Natural killer cell (primary cell): ENCODE results near the gene HSPB6. TPM values are rescaled to one million over a fixed set of nuclear protein-coding genes. Genes with fewer than 3 reads are reported as not detected.

Experiments used
- ATAC-seq, 3 donors: fragments of 150-1000 bp in 2 of 3; fragments of 200-7000 bp in 1 of 3; cut with Tn5 transposase; 1 replicate in 1 of 3; 2 replicates in 2 of 3; pipeline ENCODE4 v1.10.0; 2021; ENCODE audit warnings: mild to moderate bottlenecking in 2 of 3, moderate library complexity in 2 of 3
- DNase-seq, 2 donors: peaks; one replicate each; pipeline versions ENCODE4 v3.0.0 to v3.0.0-alpha.2; 2013 to 2021; ENCODE audit warnings: mixed read lengths in 1 of 2
- H3K27ac ChIP-seq: one replicate; pipeline ENCODE4 v1.5.1; 2013; ENCODE audit warnings: mild to moderate bottlenecking, low read length
- H3K27me3 ChIP-seq: one replicate; pipeline ENCODE4 v1.6.1; 2013; ENCODE audit warnings: low read length; ENCODE audit not compliant: control insufficient read depth, insufficient read depth
- H3K36me3 ChIP-seq: one replicate; pipeline ENCODE4 v1.6.1; 2013; ENCODE audit warnings: low read length; ENCODE audit not compliant: control insufficient read depth, insufficient read depth
- H3K4me1 ChIP-seq: one replicate; pipeline ENCODE4 v1.6.1; 2013; ENCODE audit warnings: low read length; ENCODE audit not compliant: control insufficient read depth, insufficient read depth
- H3K4me3 ChIP-seq: one replicate; pipeline ENCODE4 v1.5.1; 2013; ENCODE audit warnings: low read length
- H3K9me3 ChIP-seq: one replicate; pipeline ENCODE4 v1.6.1; 2013; ENCODE audit warnings: low read length; ENCODE audit not compliant: control insufficient read depth, insufficient read depth
- H3K27ac Mint-ChIP-seq, 2 donors: one replicate each; pipeline ENCODE4 v1.8.0; 2022; ENCODE audit warnings: mild to moderate bottlenecking in 2 of 2, mixed read lengths in 2 of 2, moderate library complexity in 1 of 2
- H3K27me3 Mint-ChIP-seq, 2 donors: one replicate each; pipeline ENCODE4 v1.8.0; 2022; ENCODE audit warnings: low read depth in 2 of 2, mixed read lengths in 2 of 2
- H3K36me3 Mint-ChIP-seq: one replicate; pipeline ENCODE4 v1.8.0; 2022; ENCODE audit warnings: mixed read lengths
- H3K4me1 Mint-ChIP-seq, 2 donors: one replicate each; pipeline ENCODE4 v1.8.0; 2022; ENCODE audit warnings: mixed read lengths in 2 of 2
- H3K4me3 Mint-ChIP-seq: one replicate; pipeline ENCODE4 v1.8.0; 2022; ENCODE audit warnings: mild to moderate bottlenecking, moderate library complexity, mixed read lengths
- H3K9me3 Mint-ChIP-seq, 2 donors: one replicate each; pipeline ENCODE4 v1.8.0; 2022; ENCODE audit warnings: mixed read lengths in 2 of 2
- WGBS: methylation state at CpG from one replicate; pipeline ENCODE4 v1.1.7; 2013; ENCODE audit warnings: missing lambda C conversion rate; ENCODE audit not compliant: insufficient coverage; 5-methylcytosine and 5-hydroxymethylcytosine counted together
- intact Hi-C: fragments of 100-400 bp; cut with micrococcal nuclease; formaldehyde crosslinking; loops from one replicate; pipeline ENCODE4 v1.14.2; 2022
- total RNA-seq, 4 donors: library from RNA; stranded (reverse); fragments of 120-200 nt in 1 of 4; gene quantifications; one replicate each; pipeline versions ENCODE4 v1.2.3 to v1.2.4, GENCODE V29; 2013 to 2022
- TF ChIP-seq, protein P1 (sequence below): fragments of 200-600 bp; IDR thresholded peaks from one replicate; pipeline ENCODE4 v1.8.0; 2022; ENCODE audit warnings: antibody characterized with exemption

HSPB6 gene
- total RNA-seq, 3 donors from 2014 or later (not counting 1 experiment from before 2014, with no cell fraction given) = not detected

DNA sequence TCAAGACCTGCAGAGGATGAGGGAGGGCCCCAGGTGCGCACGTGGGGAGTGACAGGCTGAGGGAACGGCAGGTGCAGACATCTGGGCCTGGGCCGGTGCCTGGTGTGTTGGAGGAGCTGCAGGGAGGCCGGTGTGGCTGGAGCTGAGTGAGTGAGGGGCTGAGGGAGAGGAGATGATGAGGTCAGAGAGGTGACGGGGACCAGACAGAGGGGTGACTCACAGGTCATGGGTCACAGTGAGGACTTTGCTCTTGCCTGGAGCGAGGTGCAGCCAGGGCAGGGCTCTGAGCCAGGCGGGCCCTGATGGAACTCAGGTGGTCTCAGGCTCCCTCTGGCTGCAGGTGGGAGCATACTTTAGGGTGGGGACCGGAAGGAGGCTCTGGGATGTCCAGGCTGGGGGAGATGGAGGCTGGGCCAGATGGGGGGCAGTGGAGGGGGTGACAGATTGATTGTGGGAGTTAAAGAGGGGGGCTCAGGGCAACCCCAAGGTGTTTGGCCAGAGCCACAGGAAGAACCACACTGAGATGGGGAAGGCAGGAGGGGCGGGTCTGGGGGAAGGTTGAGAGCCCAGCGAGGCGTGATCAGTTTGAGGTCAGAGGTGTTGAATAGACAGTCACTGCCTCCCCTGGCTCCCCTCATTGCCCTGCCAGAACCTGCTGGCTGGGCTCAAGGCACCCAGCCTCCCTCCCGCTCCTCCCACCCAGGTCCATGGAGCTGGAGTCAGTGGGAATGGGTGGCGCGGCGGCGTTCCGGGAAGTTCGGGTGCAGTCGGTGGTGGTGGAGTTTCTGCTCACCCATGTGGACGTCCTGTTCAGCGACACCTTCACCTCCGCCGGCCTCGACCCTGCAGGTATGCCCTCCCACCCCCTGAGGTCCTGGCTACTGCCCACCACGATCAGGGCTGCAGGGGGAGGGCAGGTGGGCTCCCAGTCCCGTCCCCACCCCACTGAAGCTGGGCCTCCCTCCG lies 26.9 kb upstream of the HSPB6 start:
- Histone ChIP-seq H3K27me3 (no peaks in the 10 kb centered on the region), H3K4me3 (no peak overlapping the region), H3K4me1 (no peaks in the 10 kb centered on the region), H3K9me3 (no peaks in the 10 kb centered on the region), H3K36me3 (peaks cover 5% of the 10 kb centered on the region), H3K27ac (no peak overlapping the region)
- H3K27ac Mint-ChIP-seq = peak overlapping the region in 1 of 2 donors; percentile 14
- TF ChIP-seq, protein P1, sequence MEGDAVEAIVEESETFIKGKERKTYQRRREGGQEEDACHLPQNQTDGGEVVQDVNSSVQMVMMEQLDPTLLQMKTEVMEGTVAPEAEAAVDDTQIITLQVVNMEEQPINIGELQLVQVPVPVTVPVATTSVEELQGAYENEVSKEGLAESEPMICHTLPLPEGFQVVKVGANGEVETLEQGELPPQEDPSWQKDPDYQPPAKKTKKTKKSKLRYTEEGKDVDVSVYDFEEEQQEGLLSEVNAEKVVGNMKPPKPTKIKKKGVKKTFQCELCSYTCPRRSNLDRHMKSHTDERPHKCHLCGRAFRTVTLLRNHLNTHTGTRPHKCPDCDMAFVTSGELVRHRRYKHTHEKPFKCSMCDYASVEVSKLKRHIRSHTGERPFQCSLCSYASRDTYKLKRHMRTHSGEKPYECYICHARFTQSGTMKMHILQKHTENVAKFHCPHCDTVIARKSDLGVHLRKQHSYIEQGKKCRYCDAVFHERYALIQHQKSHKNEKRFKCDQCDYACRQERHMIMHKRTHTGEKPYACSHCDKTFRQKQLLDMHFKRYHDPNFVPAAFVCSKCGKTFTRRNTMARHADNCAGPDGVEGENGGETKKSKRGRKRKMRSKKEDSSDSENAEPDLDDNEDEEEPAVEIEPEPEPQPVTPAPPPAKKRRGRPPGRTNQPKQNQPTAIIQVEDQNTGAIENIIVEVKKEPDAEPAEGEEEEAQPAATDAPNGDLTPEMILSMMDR = no peak
- peak in 2 of 3 donors; percentile 29 to 61 for ATAC-seq
- no peaks in the 10 kb centered on the region for H3K36me3 Mint-ChIP-seq
- peaks cover 7 to 10% of the 10 kb centered on the region in 2 donors for H3K4me1 Mint-ChIP-seq
- 88% methylated on average over 28 of the region's 28 CpGs for WGBS
- no peaks in the 10 kb centered on the region for H3K9me3 Mint-ChIP-seq
- no peak overlapping the region for H3K4me3 Mint-ChIP-seq
- intact Hi-C loops = no loop called here
- no peaks in the 10 kb centered on the region for H3K27me3 Mint-ChIP-seq
- DNase-seq = no peak

DNA sequence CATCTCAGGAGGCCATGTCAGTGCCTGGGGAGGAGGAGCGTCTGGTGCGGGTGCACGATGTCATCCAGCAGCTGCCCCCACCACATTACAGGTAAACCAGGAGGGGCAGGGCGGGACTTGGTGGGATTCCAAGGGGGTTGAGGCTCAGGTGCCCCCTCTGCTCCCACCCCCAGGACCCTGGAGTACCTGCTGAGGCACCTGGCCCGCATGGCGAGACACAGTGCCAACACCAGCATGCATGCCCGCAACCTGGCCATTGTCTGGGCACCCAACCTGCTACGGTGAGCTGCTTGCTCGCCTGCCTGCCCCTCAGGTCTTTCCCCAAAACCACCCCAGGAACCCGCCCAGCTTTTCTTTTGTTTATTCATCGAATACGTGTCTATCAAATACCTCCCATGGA lies 25.8 kb upstream of the HSPB6 start:
- no peak for DNase-seq
- ATAC-seq = no peak
- WGBS = 97% methylated on average over 12 of the region's 12 CpGs
- Mint-ChIP-seq H3K27me3 (no peaks in the 10 kb centered on the region), H3K36me3 (no peaks in the 10 kb centered on the region), H3K9me3 (no peaks in the 10 kb centered on the region), H3K4me1 (peaks cover 7 to 10% of the 10 kb centered on the region in 2 donors), H3K27ac (no peak overlapping the region), H3K4me3 (no peak overlapping the region)
- intact Hi-C loops = no loop called here
- TF ChIP-seq, protein P1 = no peak
- H3K9me3 ChIP-seq = no peaks in the 10 kb centered on the region
- no peak overlapping the region for H3K4me3 ChIP-seq
- H3K4me1 ChIP-seq = no peaks in the 10 kb centered on the region
- H3K27me3 ChIP-seq = no peaks in the 10 kb centered on the region
- H3K27ac ChIP-seq = no peak overlapping the region
- H3K36me3 ChIP-seq = peaks cover 5% of the 10 kb centered on the region

DNA sequence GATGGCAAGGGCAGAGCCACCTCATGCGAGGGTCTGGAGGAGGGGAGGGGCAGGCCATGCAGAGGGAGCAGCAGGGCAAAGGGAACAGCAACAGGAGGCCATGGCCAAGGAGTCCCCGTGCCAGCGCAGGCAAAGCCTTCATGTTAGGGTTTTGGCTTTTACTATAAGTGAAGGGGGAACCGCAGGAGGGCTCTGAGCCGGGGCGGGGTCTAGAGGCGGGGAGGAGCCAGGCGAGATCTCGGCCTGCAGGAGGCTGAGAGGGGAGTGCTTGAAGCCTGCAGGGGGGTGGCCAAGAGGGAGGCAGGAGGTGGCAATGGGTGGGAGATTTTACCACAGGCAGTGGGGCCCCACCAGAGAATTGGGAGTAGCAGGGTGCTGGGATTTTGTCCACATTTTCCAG lies 24.8 kb upstream of the HSPB6 start:
- TF ChIP-seq, protein P1 = no peak
- Histone ChIP-seq H3K36me3 (peaks cover 5% of the 10 kb centered on the region), H3K27ac (no peak overlapping the region), H3K4me1 (no peaks in the 10 kb centered on the region), H3K4me3 (no peak overlapping the region), H3K27me3 (no peaks in the 10 kb centered on the region), H3K9me3 (no peaks in the 10 kb centered on the region)
- peak overlapping the region in 1 of 2 donors; percentile 43 for H3K27ac Mint-ChIP-seq
- no peaks in the 10 kb centered on the region for H3K9me3 Mint-ChIP-seq
- no peaks in the 10 kb centered on the region for H3K36me3 Mint-ChIP-seq
- DNase-seq (no peak), ATAC-seq (no peak)
- WGBS = 97% methylated on average over 9 of the region's 9 CpGs
- intact Hi-C loops = no loop called here
- H3K27me3 Mint-ChIP-seq = no peaks in the 10 kb centered on the region
- H3K4me3 Mint-ChIP-seq = no peak overlapping the region
- H3K4me1 Mint-ChIP-seq = peaks cover 12 to 17% of the 10 kb centered on the region in 2 donors
